Right kidney (tissue), 1 donor: ENCODE data around the gene P4HB.

Source experiments
- DNase-seq: peaks from one replicate; pipeline ENCODE4 v3.0.0-alpha.2; 2016

Gene P4HB

GRCh38 chr17:81810892-81811704 is 49.2 kb downstream of the P4HB start:
- no peak for DNase-seq

GRCh38 chr17:81810476-81810875 is 49.9 kb downstream of the P4HB start:
- no peak for DNase-seq

GRCh38 chr17:81809556-81809998 is 50.8 kb downstream of the P4HB start:
- no peak for DNase-seq

GRCh38 chr17:81808778-81809555 is 51.4 kb downstream of the P4HB start:
- DNase-seq, result no peak

DNA sequence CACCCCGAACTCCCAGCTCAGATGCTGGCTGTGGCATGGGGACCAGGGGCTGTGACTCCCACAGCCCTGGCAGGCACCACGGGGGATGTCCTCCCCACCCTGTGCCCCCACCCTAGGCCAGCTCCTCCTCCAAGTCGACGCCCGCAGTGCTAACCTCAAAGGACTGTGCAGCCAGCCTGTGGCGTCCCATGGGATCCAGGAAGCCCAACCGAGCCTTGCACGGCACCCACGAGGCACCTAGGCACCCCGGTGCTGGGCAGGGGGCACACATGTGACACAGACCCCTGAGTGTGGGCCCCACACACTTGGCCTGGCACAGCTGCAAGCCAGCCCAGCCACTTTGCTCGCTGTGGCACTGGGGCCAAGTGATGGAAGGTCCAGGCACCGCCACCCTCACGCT is 52.5 kb downstream of the P4HB start:
- no peak for DNase-seq

DNA sequence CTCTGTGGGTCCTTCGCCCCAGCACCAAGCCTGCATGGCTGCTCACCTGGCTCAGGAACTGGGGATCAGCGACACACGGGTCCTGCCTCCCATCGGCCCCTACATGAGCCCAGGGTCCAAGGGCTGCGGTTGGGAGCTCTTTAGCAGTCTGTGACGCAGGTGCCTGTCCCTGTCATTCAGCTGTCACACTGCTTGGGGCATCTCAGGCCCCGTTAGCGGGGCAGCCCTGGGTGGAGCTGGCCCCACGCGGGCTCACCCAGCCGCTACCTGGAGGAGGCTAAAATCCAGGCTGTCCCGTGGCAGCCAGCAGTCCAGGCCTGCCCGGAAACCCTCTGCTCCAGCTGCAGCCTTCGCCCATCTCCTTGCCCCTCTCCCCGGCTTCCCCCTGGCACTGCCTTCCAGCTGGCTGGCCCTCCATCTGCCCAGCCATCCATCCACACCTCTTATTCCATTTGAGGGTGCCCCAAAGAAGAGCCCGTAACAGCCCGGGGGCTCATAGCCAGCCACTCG is 53.1 kb downstream of the P4HB start:
- no peak for DNase-seq

DNA sequence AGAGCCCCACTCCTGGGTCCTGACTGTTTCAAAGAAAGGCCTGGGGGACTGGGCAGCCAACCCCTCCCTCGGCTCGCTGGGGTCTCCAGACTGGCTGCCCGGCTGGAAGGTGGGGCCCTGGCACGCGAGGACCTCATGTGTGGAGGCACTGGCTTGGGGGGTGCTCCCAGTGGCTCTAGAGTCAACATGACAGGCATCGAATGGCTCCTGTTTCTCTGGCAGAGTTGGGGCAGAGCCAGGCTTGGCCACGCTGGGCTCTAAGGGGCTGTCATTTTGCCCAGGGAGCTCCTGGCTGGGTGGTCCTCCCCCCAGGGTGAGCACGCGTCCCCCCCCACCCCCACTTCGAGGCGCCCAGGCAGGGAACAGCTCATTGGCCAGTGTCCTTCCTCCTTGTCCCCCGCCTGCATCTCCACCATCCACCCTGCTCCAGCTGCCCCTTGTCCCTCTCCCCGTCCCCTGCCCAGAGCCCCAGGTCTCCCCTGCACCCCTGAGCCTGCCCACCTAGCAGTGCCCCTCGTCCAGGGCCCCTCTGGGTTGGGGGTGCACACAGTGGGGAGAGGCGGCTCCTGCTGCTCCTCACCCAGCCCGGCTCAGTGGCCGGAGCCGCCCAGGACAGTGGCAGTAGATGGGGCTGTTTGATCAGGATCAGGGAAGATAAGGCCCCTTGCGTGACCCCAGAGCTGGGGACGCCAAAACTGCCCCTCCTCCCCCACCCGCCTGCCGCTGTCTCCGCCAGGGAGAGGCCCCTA is 53.7 kb downstream of the P4HB start:
- no peak for DNase-seq

DNA sequence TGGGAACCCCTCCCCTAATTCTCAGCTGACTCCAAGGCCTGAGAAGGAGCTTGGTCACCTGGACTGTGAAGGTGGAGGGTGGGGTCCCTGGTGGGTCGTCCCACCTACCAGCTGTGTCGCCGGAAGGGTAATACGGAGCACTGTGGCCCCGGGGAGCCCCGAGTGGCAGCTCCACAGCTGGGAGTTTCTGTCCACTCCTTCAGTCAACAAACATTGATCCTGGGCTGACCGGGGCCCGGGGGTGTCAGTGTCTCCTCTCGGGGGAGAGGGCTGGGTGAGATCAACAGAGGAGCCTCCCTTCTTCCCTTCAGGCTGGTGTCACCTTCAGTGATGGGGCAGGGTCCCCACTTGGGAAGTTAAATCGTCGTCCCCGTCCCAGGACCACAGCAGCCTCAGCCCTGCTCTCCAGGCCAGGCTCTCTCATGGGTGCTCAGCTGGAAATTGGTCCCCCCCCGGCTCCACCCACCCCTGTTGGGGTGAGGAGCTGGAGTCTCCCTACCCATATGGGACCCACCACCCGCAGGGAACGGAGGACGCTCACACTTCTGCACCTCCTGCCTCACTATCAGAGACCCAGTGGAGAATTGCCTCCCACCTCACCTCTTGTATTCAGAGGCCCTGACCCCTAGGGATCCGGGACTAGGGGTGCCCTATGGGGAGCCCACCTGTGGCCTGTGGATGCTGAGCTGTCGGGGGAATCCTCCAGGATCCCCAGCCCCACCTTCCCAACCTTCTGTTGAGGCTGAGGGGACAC is 54.5 kb downstream of the P4HB start:
- DNase-seq, result no peak

DNA sequence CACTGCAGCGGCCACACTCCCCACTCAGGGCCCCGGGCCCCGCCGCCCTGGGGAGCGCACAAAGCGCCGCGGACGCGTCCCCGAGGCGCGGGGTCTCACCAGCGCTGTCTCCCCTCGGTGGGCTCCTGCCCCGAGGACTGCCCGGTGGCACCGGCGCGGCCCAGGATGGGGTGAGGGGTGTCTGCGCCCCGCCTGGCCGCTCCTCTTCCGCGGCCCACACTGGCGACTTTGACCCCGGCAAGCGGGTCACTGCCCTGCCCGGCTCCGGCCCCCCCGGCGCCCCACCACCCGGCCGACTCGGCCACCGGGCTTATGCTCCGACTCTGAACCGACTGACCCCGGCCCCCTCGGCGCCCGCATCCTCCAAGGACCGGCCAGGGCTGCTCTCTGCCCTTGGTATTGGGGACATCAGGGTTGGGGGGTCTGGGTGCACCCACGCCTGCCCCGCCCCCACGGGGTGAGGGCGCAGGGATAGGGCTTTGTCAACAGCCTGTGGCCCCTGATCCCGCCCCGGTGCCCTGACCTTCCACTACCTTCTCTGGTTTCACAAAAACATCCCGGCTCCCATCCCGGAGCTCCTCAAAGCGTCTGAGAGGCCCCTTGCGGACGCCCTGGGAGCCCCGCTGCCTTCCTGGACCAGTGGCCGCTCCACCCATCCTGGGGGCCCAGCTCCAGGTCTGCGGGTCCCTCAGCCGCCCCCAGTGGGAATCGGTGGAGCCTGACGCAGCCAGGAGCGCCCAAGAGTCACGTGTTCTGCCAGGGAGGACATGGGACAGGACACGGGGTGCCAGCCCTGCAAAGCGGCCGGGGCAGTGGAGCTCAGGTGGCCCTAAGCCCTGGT is 55.6 kb downstream of the P4HB start:
- DNase-seq, result peak; percentile 42

GRCh38 chr17:81803728-81804558 is 56.4 kb downstream of the P4HB start, which contains the start of gene GCGR:
Gene GCGR, plus strand, starts transcription at chr17:81804150. Its CDS starts 4,869 bp downstream, at chr17:81809019.
- DNase-seq, result no peak

DNA sequence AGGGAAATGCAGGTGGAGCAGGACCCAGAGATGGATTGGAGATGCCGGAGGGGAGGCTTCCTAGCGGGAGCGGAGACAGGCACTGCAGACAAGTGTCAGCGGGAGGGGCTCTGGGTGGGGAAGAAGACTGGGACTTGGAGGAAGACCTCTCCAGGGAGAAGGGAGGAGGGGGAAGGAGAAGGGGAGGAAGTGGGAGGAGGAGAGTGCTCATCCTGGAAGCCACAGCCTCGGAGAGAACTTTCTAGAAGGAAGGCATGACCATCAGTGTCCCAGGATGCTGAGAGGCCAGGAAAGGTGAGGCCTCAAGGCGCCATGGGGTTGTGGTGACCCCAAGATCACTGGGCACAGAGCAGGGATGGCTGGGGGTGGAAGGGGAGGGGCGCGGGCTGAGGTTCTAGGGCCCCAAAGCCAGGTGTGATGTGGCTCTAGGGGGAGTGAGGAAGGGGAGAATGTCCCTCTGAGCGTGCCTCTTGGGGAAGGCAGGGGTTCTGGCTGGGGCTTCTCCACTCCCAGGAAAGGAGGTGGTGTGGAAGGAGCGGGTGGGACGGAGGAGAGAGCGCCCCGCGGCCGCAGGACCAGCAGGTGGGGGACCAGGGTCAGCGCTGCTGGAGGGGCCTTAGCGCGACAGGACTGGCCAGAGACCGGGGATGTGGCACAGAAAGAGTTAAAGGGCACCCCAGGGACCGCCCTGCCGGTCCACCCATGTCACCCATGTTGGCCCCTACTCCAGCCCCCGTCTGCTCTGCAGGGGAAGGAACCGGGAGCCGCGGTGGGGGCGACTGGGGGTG is 57.3 kb downstream of the P4HB start:
- no peak for DNase-seq

DNA sequence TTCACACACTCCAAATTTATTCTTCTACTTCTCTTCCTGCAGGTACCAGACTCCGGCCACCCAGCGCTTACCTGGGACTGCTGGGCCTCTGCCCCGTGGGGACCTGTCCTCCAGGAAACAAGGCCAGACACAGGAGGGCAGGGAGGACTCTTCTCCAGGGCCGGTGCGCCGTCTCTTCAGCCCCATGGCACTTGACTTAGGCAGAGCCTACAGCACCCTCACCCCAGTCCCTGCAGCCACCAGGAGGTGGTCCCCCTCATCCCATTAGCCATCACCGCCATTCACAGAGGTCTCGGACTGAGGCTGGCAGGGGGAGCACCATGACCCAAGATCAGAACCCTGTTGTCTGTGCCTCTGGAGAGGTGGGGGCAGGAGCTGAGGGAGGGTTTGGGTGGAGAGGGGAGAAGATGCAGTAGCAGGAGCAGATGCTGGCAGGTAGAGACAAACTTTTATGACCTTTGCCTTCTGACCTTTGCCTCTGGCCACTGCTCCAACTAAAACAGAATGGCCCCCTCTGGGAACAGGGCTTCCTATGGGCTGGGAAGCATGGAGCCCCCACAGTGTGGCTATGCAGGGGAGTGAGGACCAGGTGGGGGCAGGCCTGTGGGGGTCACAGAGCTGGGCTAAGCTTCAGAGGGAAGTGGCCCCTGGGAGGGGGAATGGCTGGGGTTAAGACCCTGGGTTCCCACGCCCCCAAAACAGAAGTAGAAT is 58.1 kb downstream of the P4HB start:
- DNase-seq, result no peak

DNA sequence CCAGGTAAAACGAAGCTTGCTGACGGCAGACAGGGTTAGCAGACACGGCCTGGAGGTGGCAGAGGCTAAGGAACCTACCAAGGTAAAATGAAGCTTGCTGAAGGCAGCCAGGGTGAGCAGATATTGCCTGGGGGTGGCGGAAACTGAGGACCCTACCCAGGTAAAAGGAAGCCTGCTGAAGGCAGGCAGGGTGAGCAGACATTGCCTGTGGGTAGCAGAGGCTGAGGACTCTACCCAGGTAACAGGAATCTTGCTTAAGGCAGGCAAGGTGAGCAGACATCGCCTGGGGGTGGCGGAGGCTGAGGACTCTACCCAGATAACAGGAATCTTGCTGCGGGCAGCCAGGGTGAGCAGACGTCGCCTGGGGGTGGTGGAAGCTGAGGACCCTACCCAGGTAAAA is 59.0 kb downstream of the P4HB start:
- DNase-seq, result no peak

GRCh38 chr17:81794509-81794908 is 65.8 kb downstream of the P4HB start:
- DNase-seq, result no peak

DNA sequence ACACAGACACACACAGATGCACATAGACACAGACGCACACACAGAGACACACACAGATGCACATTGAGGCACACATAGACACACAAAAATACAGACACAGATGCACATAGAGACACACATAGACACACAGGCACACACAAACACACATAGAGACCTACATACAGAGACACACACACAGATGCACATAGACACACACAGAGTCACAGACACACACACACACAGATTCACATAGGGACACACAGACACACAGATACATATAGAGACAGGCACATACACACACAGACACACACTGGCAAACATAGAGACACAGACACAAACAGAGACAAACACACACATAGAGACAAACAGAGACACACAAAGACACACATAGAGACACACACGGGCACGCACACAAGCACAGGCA is 66.3 kb downstream of the P4HB start:
- no peak for DNase-seq
